HT1080 (cell line): ENCODE data around the gene ZNF628. TPM values are rescaled to one million over a fixed set of nuclear protein-coding genes. Genes with fewer than 3 reads are reported as not detected.
A peak's percentile ranks its signal among the peaks of the same experiment; 100 is the strongest.

Source experiments
- DNase-seq: peaks from one replicate; pipeline ENCODE4 v3.0.0-alpha.2; 2015; ENCODE audit warnings: low read depth
- total RNA-seq: library from RNA; depleted of rRNA; stranded (reverse); fragments of >200 nt; shearing (Covaris generic); gene quantifications from 2 replicates; pipeline ENCODE4 v1.2.3, GENCODE V29; 2014

The ZNF628 gene
- total RNA-seq, 1 experiment from 2014 or later, result 4.6 TPM

DNA sequence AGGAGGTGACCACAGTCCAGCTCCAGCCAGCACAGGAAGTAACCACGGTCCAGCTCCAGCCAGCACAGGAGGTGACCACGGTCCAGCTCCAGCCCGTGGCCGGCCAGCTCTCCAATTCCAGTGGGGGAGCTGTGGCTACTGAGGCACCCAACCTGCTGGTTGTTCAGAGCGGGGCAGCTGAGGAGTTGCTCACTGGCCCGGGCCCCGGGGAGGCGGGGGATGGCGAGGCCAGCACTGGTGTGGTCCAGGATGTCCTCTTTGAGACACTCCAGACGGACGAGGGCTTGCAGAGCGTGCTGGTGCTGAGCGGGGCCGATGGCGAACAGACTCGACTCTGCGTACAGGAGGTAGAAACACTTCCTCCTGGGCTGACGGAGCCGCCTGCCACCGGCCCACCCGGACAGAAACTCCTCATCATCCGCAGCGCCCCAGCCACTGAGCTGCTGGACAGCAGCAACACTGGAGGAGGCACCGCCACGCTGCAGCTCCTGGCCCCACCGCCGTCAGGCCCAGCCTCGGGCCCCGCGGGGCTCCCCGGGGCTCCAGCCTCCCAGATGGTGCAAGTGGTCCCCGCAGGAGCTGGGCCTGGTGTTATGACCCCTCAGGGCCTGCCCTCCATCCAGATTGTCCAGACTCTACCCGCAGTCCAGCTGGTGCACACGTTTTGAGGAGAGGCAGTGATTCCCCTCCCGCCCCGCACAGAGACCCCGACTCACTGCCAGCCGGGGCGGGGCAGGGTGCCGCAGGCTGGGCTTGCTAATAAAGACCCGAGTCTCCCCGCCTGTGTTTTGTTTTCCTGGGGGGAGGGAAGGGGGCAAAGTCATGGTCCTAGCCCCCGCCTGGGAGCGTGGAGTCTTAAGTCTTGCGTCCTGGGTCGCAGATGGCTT lies 7.5 kb downstream of the ZNF628 start:
- DNase-seq, result no peak

- peak; percentile 52 for DNase-seq
Measured at GRCh38 chr19:55484593-55485438, 8.4 kb downstream of the ZNF628 start, which contains the start of gene NAT14. Gene NAT14, plus strand, starts transcription at chr19:55485188. Its CDS starts 521 bp downstream, at chr19:55485709.

DNA sequence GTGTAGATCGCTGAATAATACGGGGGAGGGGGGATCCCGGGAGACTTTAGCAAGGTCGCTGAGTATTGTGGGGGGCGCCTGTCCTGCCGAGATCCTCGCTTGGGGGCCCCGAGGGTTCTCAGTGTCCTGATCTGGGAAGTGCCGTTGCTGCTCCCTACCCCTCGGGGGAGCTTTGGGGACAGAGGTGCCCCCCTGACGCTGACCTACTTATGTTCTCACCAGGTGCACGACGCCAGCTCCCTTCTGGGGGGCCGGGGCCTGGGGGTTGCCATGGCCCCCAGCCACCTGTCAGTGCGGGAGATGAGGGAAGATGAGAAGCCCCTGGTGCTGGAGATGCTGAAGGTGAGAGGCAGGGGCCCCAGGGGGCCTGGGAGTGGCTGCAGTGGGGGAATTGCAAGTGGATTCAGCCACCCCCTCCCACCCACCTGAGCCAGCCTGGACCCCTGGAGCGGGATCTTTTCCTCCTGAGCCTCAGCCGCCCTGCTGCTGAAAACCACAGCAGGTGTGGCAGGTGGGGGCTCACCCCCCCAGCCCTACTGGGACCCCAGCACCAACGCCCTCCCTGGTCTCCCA lies 9.1 kb downstream of the ZNF628 start:
- DNase-seq, result no peak

GRCh38 chr19:55486043-55486970 lies 9.9 kb downstream of the ZNF628 start:
- DNase-seq, result no peak

- DNase-seq, result peak; percentile 69
Measured at GRCh38 chr19:55486971-55487923, 10.8 kb downstream of the ZNF628 start.

- no peak for DNase-seq
Measured at GRCh38 chr19:55487924-55488687, 11.7 kb downstream of the ZNF628 start, which contains the start of gene SSC5D. Gene SSC5D, plus strand, starts transcription at chr19:55488436. Its CDS starts 154 bp downstream, at chr19:55488590.

DNA sequence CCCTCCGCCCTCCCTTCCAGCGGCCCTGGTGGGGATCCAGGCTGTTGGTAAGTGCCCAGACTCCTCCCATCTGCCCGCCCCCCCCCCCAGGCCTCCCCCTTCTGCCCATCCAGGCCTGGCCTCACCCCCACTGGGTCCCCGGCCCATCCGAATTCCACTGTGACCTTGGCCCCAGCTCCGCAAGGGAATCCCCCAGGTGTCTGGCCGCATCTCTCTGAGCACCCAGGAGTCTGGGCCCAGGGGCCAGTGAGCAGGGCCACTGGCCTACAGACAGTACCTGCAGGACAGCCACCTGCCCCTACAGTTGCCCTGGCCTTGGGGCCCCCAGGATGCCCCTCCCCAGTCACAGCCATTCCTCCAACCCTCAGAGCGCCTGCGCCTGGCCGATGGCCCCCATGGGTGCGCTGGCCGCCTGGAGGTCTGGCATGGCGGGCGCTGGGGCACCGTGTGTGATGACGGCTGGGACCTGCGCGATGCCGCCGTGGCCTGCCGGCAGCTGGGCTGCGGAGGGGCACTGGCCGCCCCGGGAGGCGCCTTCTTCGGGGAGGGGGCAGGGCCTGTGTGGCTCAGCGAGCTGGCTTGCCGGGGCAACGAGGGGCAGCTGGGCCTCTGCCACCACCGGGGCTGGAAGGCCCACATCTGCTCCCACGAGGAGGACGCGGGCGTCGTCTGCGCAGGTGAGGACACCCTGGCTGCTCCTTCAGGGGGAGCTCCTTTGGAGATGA lies 12.7 kb downstream of the ZNF628 start:
- no peak for DNase-seq

DNA sequence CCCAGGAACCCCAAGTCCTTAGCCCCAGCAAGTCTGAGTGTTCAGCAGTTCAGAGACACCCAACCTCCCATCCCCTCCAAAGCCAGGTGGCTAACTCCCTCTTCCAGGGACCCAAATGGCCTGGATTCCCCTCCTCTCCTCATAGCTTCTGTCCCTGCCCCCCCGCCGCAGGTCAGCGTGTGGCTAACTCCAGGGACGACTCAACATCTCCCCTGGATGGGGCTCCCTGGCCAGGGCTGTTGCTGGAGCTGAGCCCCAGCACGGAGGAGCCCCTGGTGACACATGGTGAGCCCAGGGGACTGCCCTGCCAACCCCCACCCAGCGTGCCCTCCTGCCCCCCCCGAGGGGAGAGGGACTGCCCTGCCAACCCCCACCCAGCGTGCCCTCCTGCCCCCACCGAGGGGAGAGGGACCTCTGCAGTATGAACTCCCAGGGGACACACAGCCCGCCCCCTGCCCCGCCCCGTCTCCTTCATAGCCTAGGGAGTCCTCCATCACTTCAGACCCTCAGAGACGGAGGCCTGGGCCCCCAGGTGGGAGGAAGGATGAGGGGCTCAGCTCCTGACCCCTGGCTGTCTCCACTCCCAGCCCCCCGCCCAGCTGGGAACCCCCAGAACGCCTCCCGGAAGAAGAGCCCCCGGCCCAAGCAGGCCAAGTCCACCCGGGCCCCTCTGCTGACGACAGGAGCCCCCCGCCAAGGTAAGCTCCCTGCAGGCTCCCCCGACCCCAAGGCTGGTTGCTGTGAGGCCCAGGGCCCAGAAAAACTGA lies 13.5 kb downstream of the ZNF628 start:
- no peak for DNase-seq

DNA sequence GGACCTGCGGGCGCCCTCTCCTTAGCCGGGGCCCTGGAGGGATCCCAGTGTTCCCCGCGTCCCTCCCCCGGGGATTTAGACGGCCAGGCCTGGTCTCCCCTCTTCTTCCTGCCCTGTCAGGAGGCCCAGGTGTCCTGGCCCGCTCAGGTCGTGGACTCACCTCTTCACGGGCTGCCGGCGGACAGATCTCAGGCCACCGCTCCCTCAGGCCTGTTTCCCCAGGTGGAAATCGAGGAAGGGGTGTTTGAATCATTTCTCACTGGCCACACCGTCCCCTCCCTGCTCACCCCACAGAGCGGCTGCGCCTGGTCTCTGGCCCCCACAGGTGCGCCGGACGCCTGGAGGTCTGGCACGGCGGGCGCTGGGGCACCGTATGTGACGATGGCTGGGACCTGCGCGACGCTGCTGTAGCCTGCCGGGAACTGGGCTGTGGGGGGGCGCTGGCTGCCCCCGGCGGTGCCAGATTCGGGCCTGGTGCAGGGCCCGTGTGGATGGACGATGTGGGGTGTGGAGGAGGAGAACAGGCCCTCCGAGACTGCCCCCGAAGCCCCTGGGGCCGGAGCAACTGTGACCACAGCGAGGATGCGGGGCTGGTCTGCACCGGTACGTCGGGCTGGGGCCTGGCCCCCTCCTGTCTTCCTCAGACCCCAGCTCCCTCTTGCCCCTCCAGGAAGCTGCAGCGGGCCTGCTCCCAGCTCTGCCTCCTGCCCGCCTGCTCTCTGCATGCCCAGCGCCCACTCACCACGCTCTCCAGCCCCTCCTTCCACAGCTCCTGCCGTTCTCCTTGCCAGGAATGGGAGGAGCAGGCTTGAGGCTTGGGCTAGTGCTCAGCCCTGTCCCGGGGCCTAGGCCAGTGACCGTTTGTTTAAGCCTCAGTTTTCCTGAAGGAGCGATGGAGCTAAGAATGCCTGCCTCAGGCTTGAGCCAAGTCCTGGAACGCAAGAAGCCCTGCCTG lies 14.3 kb downstream of the ZNF628 start:
- no peak for DNase-seq

- no peak for DNase-seq
Measured at GRCh38 chr19:55491546-55492360, 15.3 kb downstream of the ZNF628 start.

- DNase-seq, result no peak
Measured at GRCh38 chr19:55492362-55492944, 16.0 kb downstream of the ZNF628 start.

DNA sequence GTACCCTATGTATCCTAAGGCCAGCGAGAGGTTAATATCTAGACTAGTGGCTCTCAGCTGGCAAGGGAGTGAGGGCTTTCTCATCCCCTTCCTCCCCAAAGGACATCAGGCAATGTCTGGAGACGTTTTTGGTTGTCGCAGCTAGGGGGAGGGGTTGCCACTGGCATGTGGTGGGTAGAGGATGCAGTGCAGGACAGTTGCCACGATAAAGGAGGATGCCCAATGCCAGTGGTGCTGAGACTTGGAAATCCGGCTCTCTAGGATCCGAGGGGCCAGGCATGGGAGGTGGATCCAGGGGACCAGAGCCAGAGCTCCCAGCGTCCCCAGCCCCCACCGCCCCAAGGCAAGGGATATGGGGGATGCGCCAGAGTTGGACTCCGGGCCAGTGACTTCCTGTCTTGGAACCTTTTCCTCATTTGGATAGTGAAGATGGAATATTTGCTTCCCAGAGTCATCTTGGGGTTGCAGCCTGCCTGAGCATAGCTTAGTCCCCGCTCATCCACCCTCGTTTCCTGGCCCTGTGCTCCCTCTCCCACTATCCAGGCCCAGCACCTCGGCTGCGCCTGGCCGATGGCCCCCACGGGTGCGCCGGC lies 16.7 kb downstream of the ZNF628 start:
- no peak for DNase-seq

GRCh38 chr19:55493645-55494171 lies 17.3 kb downstream of the ZNF628 start:
- DNase-seq, result no peak

- DNase-seq, result no peak
Measured at GRCh38 chr19:55494172-55494761, 17.9 kb downstream of the ZNF628 start.
